Spleen (tissue), 7 donors: Measurements from ENCODE around the gene TBC1D22A.

Experiments
- POLR2A ChIP-seq, 3 donors: fragments of 450-650 bp; IDR thresholded peaks; one replicate each; pipeline ENCODE4 v1.5.1; 2017; ENCODE audit warnings: antibody characterized with exemption in 3 of 3, mild to moderate bottlenecking in 1 of 3
- POLR2AphosphoS5 ChIP-seq, 3 donors: sonication (generic); formaldehyde crosslinking; IDR thresholded peaks; one replicate each; pipeline ENCODE4 v1.5.1; 2017; ENCODE audit warnings: antibody characterized with exemption in 3 of 3
- TF ChIP-seq, protein P1 (sequence below), 11 experiments: fragments of 200-600 bp in 7 of 11; fragments of 450-650 bp in 4 of 11; sonication (generic) in 4 of 11; IDR thresholded peaks in 8 of 11; conservative IDR thresholded peaks in 3 of 11; 1 replicate in 7 of 11; 2 replicates in 4 of 11; pipeline versions ENCODE4 v1.4.0 to v1.8.0; 2016 to 2021; ENCODE audit warnings: antibody characterized with exemption in 11 of 11, inconsistent platforms in 4 of 11, mild to moderate bottlenecking in 1 of 11
- donor health status: DM: no; HTN: no; CAD: no; lungs with moderate emphysema.
- donor health status: DM: no; HTN: no; CAD: no.
- donor health status: DM: no; HTN: no; CAD: no.

DNA sequence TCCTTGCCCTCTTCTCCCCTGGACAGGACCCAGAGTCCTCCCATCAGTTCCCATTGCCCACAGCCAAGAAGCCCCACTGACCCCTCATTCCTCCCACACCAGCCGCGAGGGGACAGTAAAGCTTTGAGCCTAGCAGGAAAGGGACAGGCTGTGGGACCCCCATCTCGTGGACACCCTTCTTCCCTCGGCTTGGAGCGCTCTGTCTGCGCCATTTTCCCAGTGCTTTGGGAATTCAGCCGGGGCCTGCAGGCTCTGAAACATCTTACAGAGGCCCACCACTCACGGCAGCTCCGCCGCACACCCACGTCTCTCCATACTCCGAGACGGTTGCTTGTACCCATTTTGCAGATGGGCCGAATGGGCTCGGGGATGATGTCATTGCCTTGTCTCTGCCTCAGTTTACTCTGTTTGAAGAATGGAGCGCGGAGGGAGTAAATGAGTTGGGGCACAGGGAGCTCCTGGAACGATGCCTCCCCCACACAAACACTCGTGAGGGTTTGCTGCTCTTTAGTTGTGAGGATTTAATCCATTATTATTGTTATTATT is 447.7 kb downstream of the TBC1D22A start:
- TF ChIP-seq POLR2AphosphoS5 (IDR thresholded peaks at IDR 0.05) (no peak), POLR2A (IDR thresholded peaks at IDR 0.05) (no peak)
- TF ChIP-seq, protein P1, sequence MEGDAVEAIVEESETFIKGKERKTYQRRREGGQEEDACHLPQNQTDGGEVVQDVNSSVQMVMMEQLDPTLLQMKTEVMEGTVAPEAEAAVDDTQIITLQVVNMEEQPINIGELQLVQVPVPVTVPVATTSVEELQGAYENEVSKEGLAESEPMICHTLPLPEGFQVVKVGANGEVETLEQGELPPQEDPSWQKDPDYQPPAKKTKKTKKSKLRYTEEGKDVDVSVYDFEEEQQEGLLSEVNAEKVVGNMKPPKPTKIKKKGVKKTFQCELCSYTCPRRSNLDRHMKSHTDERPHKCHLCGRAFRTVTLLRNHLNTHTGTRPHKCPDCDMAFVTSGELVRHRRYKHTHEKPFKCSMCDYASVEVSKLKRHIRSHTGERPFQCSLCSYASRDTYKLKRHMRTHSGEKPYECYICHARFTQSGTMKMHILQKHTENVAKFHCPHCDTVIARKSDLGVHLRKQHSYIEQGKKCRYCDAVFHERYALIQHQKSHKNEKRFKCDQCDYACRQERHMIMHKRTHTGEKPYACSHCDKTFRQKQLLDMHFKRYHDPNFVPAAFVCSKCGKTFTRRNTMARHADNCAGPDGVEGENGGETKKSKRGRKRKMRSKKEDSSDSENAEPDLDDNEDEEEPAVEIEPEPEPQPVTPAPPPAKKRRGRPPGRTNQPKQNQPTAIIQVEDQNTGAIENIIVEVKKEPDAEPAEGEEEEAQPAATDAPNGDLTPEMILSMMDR (IDR thresholded peaks at IDR 0.05 in 8 of 11, conservative IDR thresholded peaks at IDR 0.05 in 3 of 11), result no peak
